Cardiac muscle cell (in vitro differentiated cells and primary cell): ENCODE results near the gene TULP1. TPM values are rescaled to one million over a fixed set of nuclear protein-coding genes. Genes with fewer than 3 reads are reported as not detected.
A peak's percentile ranks its signal among the peaks of the same experiment; 100 is the strongest.

Experiments
- DNase-seq, 2 donors: peaks; one replicate each; pipeline versions ENCODE4 v3.0.0 to v3.0.0-alpha.2; 2010 to 2017; ENCODE audit warnings: low read depth in 1 of 2, low spot score in 1 of 2
- H3K27ac ChIP-seq: fragments of 200-600 bp; sonication (generic); 2 replicates; pipeline ENCODE4 v1.5.1; 2016
- H3K27me3 ChIP-seq: fragments of 200-600 bp; sonication (generic); 2 replicates; pipeline ENCODE4 v1.6.0; 2016; ENCODE audit warnings: control low read depth
- H3K36me3 ChIP-seq: fragments of 200-600 bp; sonication (generic); 2 replicates; pipeline ENCODE4 v1.5.1; 2016; ENCODE audit warnings: control low read depth
- H3K4me1 ChIP-seq: fragments of 200-600 bp; sonication (generic); 2 replicates; pipeline ENCODE4 v1.8.1; 2017; ENCODE audit warnings: low read depth, mild to moderate bottlenecking, mixed run types
- H3K4me3 ChIP-seq: fragments of 200-600 bp; sonication (generic); 2 replicates; pipeline ENCODE4 v1.5.1; 2016; ENCODE audit warnings: mild to moderate bottlenecking
- H3K9me3 ChIP-seq: fragments of 200-600 bp; sonication (generic); 2 replicates; pipeline ENCODE4 v1.5.1; 2017; ENCODE audit warnings: low read depth, mild to moderate bottlenecking, control low read depth
- polyA plus RNA-seq: library from polyadenylated mRNA; unstranded; fragments of >200 nt; fragmentation: Nextera tagmentation; extraction: Ambion mirVana; gene quantifications from 2 replicates; pipeline ENCODE4 v1.2.1, GENCODE V29; 2016
- total RNA-seq: library from RNA; depleted of rRNA; stranded (reverse); fragments of >200 nt; gene quantifications from 2 replicates; pipeline ENCODE4 v1.2.3, GENCODE V29; 2016
- TF ChIP-seq, protein P1 (sequence below): IDR thresholded peaks from 2 replicates; pipeline ENCODE4 v1.5.1; 2012; ENCODE audit warnings: low read depth, mild to moderate bottlenecking, low read length

TULP1 gene
- total RNA-seq (4.8 and 5.2 TPM in 2 replicates), polyA plus RNA-seq (0.92 and 5.9 TPM in 2 replicates)

DNA sequence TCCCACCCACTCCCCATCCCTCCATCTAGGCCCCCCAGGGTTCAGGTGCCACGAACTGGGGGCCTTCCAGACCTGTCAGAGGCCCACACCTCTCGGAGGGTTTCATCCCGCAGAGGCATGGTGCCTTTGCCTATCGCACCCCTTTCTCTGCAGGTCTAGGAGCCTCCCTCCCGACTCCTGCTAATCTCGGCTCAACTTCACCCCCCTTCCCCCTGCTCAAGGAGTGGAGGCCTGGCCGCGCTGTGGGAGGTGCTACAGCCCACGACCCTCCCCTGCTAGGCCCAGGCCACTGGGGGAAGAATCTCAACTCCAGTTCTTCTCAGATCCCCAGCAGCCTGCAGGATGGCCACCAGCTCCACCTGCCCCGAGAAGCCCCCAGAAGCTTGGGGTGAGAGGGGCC, at the start of gene TULP1:
Gene TULP1 (minus strand): TSS at position 157 of the 400 bp plus-strand sequence. CDS start 38 bp downstream, at position 119.
- no peak for DNase-seq
- no peak within 1 kb of the TSS for H3K27ac ChIP-seq
- peaks cover 9% of the 10 kb centered on the region for H3K4me1 ChIP-seq
- TF ChIP-seq, protein P1, sequence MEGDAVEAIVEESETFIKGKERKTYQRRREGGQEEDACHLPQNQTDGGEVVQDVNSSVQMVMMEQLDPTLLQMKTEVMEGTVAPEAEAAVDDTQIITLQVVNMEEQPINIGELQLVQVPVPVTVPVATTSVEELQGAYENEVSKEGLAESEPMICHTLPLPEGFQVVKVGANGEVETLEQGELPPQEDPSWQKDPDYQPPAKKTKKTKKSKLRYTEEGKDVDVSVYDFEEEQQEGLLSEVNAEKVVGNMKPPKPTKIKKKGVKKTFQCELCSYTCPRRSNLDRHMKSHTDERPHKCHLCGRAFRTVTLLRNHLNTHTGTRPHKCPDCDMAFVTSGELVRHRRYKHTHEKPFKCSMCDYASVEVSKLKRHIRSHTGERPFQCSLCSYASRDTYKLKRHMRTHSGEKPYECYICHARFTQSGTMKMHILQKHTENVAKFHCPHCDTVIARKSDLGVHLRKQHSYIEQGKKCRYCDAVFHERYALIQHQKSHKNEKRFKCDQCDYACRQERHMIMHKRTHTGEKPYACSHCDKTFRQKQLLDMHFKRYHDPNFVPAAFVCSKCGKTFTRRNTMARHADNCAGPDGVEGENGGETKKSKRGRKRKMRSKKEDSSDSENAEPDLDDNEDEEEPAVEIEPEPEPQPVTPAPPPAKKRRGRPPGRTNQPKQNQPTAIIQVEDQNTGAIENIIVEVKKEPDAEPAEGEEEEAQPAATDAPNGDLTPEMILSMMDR, result no peak
- H3K36me3 ChIP-seq, result no peaks in the 10 kb centered on the region
- H3K9me3 ChIP-seq, result no peaks in the 10 kb centered on the region
- H3K4me3 ChIP-seq, result no peak within 1 kb of the TSS
- no peaks in the 10 kb centered on the region for H3K27me3 ChIP-seq

DNA sequence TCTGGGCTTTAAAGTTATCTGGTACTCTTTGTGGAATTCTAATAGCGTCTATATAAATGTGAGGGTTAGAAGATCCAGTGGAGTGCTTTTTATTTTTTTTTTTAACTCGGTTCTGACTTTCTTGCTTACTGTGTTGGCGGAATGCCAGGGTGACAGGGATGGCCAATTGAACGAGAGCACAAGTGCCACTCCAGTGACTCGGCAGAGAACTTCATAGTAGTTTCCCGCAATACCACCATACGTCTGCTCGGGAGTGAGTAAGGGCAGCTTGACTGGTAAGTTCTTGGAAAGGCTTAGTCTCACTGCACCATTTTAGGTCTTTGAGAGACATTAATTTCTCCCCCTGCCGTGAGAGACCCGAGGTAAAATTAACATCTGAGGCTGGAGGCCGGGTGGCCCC, 49.4 kb upstream of the TULP1 start:
- H3K9me3 ChIP-seq, result no peaks in the 10 kb centered on the region
- H3K27me3 ChIP-seq, result no peaks in the 10 kb centered on the region
- no peak overlapping the region for H3K4me3 ChIP-seq
- no peaks in the 10 kb centered on the region for H3K4me1 ChIP-seq
- TF ChIP-seq, protein P1, result no peak
- no peaks in the 10 kb centered on the region for H3K36me3 ChIP-seq
- no peak overlapping the region for H3K27ac ChIP-seq
- DNase-seq, result peak in 1 of 2 donors; percentile 33

DNA sequence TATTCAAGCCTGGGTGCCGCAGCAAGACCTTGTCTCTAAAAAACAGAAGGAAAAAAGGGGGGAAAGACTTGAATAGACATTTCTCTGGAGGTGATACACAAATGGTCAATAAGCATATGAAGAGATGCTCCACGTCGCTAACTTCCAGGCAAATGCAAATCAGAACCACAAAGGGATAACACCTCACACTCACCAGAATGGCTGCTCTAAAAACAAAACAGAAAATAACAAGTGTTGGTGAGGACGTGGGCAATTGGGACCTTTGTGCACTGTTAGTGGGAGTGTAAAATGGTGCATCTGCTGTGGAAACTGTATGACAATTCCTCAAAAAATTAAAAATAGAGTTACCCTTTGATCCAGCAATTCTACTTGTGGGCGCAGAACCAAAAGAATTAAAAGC, 48.4 kb upstream of the TULP1 start:
- DNase-seq, result no peak
- H3K36me3 ChIP-seq, result no peaks in the 10 kb centered on the region
- H3K9me3 ChIP-seq, result no peaks in the 10 kb centered on the region
- H3K4me1 ChIP-seq, result no peaks in the 10 kb centered on the region
- TF ChIP-seq, protein P1, result no peak
- H3K27me3 ChIP-seq, result no peaks in the 10 kb centered on the region
- H3K4me3 ChIP-seq, result no peak overlapping the region
- no peak overlapping the region for H3K27ac ChIP-seq

DNA sequence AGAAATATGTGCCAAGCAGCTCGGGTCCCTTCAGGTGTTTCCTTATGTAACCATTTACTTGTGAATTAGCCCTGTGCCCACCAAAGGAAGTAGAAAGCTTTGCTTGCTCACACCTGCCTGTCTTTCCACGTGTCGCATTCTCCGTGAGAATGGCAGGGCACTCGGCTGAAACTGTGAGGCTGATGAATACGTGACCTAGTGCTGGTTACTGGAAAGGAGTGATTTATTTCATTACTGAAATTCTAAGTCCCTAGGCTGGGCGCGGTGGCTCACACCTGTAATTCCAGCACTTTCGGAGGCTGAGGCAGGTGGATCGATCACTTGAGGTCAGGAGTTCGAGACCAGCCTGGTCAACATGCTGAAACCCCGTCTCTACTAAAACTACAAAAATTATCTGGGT, 45.9 kb upstream of the TULP1 start:
- TF ChIP-seq, protein P1, result no peak
- no peak for DNase-seq

DNA sequence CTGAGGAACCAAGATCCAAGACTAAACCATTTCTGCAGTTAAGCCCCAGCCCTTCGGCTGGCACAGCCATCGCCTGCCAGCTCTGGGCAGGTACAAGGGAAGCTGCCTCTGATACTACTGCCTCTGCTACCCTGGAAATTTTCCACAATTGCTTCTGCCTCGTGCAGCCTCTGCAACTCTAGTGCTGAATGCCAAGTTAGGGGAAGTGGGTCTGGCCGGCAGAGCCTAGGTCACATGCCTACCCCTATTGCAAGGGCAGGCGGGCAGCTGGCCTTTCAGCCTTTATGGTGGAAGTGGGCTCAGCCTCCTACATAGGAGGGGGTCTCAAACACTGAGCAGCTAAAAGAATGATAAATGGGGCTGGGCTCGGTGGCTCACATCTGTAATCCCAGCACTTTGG, 44.5 kb upstream of the TULP1 start:
- TF ChIP-seq, protein P1, result no peak
- no peak overlapping the region for H3K27ac ChIP-seq
- DNase-seq, result no peak

More for the DNA sequence above, 45.9 kb upstream of the TULP1 start:
- no peak overlapping the region for H3K27ac ChIP-seq
- H3K36me3 ChIP-seq, result no peaks in the 10 kb centered on the region
- no peaks in the 10 kb centered on the region for H3K4me1 ChIP-seq
- no peaks in the 10 kb centered on the region for H3K27me3 ChIP-seq
- no peaks in the 10 kb centered on the region for H3K9me3 ChIP-seq
- H3K4me3 ChIP-seq, result no peak overlapping the region

DNA sequence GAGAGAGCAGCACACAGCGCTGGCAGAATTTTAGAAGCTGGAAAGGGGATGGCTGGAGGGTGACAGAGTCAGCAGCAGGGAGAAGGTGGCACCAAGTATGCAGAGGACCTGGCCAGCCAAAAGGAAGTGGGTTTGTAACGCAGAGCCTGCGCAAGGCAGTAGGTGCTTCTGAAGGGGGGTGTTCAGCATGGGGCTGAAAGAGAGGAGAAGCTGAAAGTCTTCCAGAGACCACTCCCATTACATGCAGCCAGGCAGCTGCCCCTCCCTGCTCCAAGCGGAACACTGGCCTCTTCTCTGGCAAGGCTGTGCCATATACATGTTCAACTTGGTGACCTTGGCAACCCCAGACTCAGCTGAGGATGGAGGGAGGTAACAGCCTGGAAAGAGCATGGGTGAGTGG, 42.1 kb upstream of the TULP1 start:
- H3K36me3 ChIP-seq, result no peaks in the 10 kb centered on the region
- H3K27me3 ChIP-seq, result no peaks in the 10 kb centered on the region
- no peak overlapping the region for H3K27ac ChIP-seq
- no peaks in the 10 kb centered on the region for H3K4me1 ChIP-seq
- H3K4me3 ChIP-seq, result no peak overlapping the region
- H3K9me3 ChIP-seq, result no peaks in the 10 kb centered on the region
- TF ChIP-seq, protein P1, result no peak
- no peak for DNase-seq

More for the DNA sequence above, 44.5 kb upstream of the TULP1 start:
- H3K36me3 ChIP-seq, result no peaks in the 10 kb centered on the region
- no peak overlapping the region for H3K4me3 ChIP-seq
- H3K9me3 ChIP-seq, result no peaks in the 10 kb centered on the region
- no peaks in the 10 kb centered on the region for H3K27me3 ChIP-seq
- no peaks in the 10 kb centered on the region for H3K4me1 ChIP-seq
